Astrocyte of the spinal cord (primary cell): Measurements from ENCODE around the gene PLCB4.
A peak's percentile ranks its signal among the peaks of the same experiment; 100 is the strongest.

Experiments
- DNase-seq: peaks from one replicate; pipeline ENCODE4 v3.0.0; 2011; ENCODE audit warnings: low read depth, low spot score
- H3K4me3 ChIP-seq: 2 replicates; pipeline ENCODE4 v1.5.1; 2011; ENCODE audit warnings: low read depth, mild to moderate bottlenecking, low read length, moderate library complexity
- CTCF ChIP-seq: IDR thresholded peaks from 2 replicates; pipeline ENCODE4 v1.5.1; 2012; ENCODE audit warnings: low read depth, mild to moderate bottlenecking, low read length, inconsistent platforms
- in situ Hi-C: cut with HindIII; loops from 2 replicates; pipeline ENCODE4 v1.10.0; 2017; ENCODE audit warnings: low sequenced_read_pairs

The PLCB4 gene

GRCh38 chr20:9354579-9354978, 285.7 kb downstream of the PLCB4 start:
- no peak for TF ChIP-seq CTCF
- no peak overlapping the region for H3K4me3 ChIP-seq
- in situ Hi-C loops: no loop called here
- no peak for DNase-seq

- in situ Hi-C loops: no loop called here
- no peak for TF ChIP-seq CTCF
- H3K4me3 ChIP-seq: no peak overlapping the region
- DNase-seq: no peak
Observed at GRCh38 chr20:9358001-9358400, 289.1 kb downstream of the PLCB4 start.

GRCh38 chr20:9359561-9360308, 290.8 kb downstream of the PLCB4 start:
- H3K4me3 ChIP-seq: no peak overlapping the region
- peak; percentile 39 for TF ChIP-seq CTCF
- in situ Hi-C loops: no loop called here
- peak; percentile 79 for DNase-seq

- no peak for TF ChIP-seq CTCF
- H3K4me3 ChIP-seq: no peak overlapping the region
- peak; percentile 26 for DNase-seq
- in situ Hi-C loops: no loop called here
Observed at GRCh38 chr20:9360431-9360830, 291.5 kb downstream of the PLCB4 start.

- no peak for DNase-seq
- no peak for TF ChIP-seq CTCF
- no peak overlapping the region for H3K4me3 ChIP-seq
- in situ Hi-C loops: no loop called here
Observed at GRCh38 chr20:9363673-9364072, 294.8 kb downstream of the PLCB4 start.

GRCh38 chr20:9367328-9367727, 298.4 kb downstream of the PLCB4 start:
- TF ChIP-seq CTCF: no peak
- no peak for DNase-seq
- in situ Hi-C loops: no loop called here
- H3K4me3 ChIP-seq: no peak overlapping the region
